Activated naive CD8-positive, alpha-beta T cell treated with anti-CD3 and anti-CD28 coated beads for 36 hours (primary cell): ENCODE data around the gene HECW1. TPM values are rescaled to one million over a fixed set of nuclear protein-coding genes. Genes with fewer than 3 reads are reported as not detected.
"Not testable (repeated sequence)": the region's sequence is repeated elsewhere in the genome, so short reads cannot be mapped to it uniquely, and the experiment has no call there.

Experiments used
- DNase-seq: peaks from one replicate; pipeline ENCODE4 v3.0.0; 2021
- H3K27ac Mint-ChIP-seq: one replicate; pipeline ENCODE4 v1.8.0; 2022; ENCODE audit warnings: mild to moderate bottlenecking, moderate library complexity, mixed read lengths
- H3K27me3 Mint-ChIP-seq: one replicate; pipeline ENCODE4 v1.8.0; 2022; ENCODE audit warnings: mild to moderate bottlenecking, mixed read lengths
- H3K36me3 Mint-ChIP-seq: one replicate; pipeline ENCODE4 v1.8.0; 2021; ENCODE audit warnings: mild to moderate bottlenecking, mixed read lengths
- H3K4me1 Mint-ChIP-seq: one replicate; pipeline ENCODE4 v1.8.0; 2021; ENCODE audit warnings: mixed read lengths
- H3K4me3 Mint-ChIP-seq: one replicate; pipeline ENCODE4 v1.8.0; 2022; ENCODE audit warnings: mild to moderate bottlenecking, moderate library complexity, mixed read lengths
- H3K9me3 Mint-ChIP-seq: one replicate; pipeline ENCODE4 v1.8.0; 2022; ENCODE audit warnings: mixed read lengths
- total RNA-seq, 2 experiments: library from RNA; stranded (reverse); gene quantifications; one replicate each; pipeline ENCODE4 v1.2.3, GENCODE V29; 2021

Gene HECW1
- total RNA-seq, result not detected

DNA sequence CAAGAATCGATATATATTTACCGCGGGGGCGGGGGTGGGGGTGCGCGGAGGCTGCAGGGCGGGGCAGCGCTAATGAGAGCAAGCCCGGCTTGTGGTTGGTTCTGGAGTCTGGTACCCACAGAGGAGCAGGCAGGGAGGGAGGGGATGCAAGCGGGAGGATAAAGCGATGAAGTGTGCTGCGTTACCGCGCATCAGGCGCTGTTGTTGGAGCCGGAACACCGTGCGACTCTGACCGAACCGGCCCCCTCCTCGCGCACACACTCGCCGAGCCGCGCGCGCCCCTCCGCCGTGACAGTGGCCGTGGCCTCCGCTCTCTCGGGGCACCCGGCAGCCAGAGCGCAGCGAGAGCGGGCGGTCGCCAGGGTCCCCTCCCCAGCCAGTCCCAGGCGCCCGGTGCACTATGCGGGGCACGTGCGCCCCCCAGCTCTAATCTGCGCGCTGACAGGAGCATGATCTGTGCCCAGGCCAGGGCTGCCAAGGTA, at the start of gene HECW1:
Gene HECW1 (plus strand): TSS at position 189 of the 482 bp plus-strand sequence. CDS start 131,259 bp downstream, outside the sequence.
- peaks cover 10% of the 10 kb centered on the region for H3K4me1 Mint-ChIP-seq
- H3K27ac Mint-ChIP-seq, result no peak within 1 kb of the TSS
- DNase-seq, result no peak
- H3K4me3 Mint-ChIP-seq, result peak within 1 kb of the TSS; percentile 30
- H3K36me3 Mint-ChIP-seq, result no peaks in the 10 kb centered on the region
- H3K27me3 Mint-ChIP-seq, result peaks cover 85% of the 10 kb centered on the region
- H3K9me3 Mint-ChIP-seq, result no peaks in the 10 kb centered on the region

DNA sequence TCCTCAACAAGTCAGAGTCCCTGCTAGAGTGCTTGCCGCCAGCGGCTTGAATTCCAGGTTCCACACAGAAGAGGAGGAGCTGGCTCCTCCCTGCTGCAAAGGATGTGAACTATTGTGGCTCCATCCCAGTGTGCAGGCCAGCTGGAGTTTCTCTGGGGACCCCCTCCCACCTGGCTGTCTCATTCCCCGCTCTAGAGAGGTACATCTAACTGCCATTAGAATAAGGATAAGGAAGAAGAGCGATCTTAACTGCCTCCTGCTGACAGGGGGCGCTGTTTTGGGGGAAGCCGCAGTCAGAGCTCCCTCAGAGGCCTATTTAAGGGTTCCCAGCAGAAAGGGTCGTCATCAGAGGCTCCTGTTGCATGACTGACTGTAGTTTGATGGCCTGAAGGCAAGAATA, 40.8 kb upstream of the HECW1 start:
- Mint-ChIP-seq H3K27me3 (peaks cover 23% of the 10 kb centered on the region), H3K4me1 (peaks cover 6% of the 10 kb centered on the region), H3K4me3 (no peak overlapping the region), H3K9me3 (no peaks in the 10 kb centered on the region), H3K27ac (no peak overlapping the region), H3K36me3 (no peaks in the 10 kb centered on the region)
- DNase-seq, result peak; percentile 14

DNA sequence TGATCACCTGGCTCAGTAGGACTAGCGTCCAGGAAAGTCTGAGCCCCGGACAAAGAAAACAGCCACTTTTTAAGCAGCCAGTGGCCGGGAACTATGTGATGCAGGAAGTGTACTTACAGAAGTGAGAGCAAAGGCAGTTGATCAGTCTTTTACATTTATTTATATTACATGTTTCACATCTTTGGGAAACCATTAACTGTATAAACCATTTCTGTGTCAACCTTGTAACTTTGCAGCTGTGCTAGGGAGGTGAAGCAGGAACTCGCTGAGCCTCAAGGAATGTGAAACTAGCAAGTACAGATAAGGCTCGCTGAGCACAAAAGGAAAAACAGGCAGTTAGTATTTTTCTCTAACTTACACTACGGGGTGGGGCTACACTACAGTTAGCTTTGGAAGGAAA, 39.9 kb upstream of the HECW1 start:
- no peaks in the 10 kb centered on the region for H3K36me3 Mint-ChIP-seq
- no peak overlapping the region for H3K27ac Mint-ChIP-seq
- no peaks in the 10 kb centered on the region for H3K9me3 Mint-ChIP-seq
- H3K4me3 Mint-ChIP-seq, result no peak overlapping the region
- peaks cover 19% of the 10 kb centered on the region for H3K27me3 Mint-ChIP-seq
- no peak for DNase-seq
- peaks cover 6% of the 10 kb centered on the region for H3K4me1 Mint-ChIP-seq

DNA sequence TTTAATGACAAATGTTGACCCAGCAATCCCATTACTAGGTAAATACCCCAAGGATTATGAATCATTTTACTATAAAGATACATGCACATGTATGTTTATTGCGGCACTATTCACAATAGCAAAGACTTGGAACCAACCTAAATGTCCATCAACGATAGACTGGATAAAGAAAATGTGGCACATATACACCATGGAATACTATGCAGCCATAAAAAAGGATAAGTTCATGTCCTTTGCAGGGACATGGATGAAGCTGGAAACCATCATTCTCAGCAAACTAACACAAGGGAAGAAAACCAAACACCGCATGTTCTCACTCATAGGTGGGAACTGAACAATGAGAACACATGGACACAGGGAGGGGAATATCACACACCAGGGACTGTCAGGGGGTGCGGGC, 38.6 kb upstream of the HECW1 start:
- not testable (repeated sequence) for DNase-seq, H3K4me1 Mint-ChIP-seq, H3K4me3 Mint-ChIP-seq, H3K36me3 Mint-ChIP-seq, H3K9me3 Mint-ChIP-seq, H3K27ac Mint-ChIP-seq
- H3K27me3 Mint-ChIP-seq, result peaks cover 12% of the 10 kb centered on the region

DNA sequence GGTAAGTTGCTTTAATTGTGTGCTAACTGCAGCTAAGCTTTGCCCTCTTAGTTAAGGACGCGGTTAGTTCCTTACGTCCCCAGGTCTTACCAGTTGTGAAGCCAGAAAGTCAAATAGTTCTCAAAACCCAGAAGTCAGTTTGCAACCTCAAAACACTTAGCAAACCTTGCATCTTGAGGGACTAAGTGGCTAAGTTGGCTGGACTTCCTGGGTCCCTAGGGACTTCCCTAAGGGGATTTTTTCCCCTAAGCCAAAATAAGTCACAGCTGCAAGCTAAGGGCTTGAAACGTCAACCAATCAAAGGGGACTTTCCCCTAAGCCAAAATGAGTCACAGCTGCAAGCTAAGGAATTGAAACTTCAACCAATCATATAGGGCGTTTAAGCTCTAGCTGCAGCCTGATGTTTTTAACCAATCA, 36.2 kb upstream of the HECW1 start:
- no peaks in the 10 kb centered on the region for H3K9me3 Mint-ChIP-seq
- peak; percentile 21 for DNase-seq
- peaks cover 8% of the 10 kb centered on the region for H3K4me1 Mint-ChIP-seq
- H3K36me3 Mint-ChIP-seq, result no peaks in the 10 kb centered on the region
- no peak overlapping the region for H3K4me3 Mint-ChIP-seq
- H3K27me3 Mint-ChIP-seq, result peaks cover 25% of the 10 kb centered on the region
- no peak overlapping the region for H3K27ac Mint-ChIP-seq

DNA sequence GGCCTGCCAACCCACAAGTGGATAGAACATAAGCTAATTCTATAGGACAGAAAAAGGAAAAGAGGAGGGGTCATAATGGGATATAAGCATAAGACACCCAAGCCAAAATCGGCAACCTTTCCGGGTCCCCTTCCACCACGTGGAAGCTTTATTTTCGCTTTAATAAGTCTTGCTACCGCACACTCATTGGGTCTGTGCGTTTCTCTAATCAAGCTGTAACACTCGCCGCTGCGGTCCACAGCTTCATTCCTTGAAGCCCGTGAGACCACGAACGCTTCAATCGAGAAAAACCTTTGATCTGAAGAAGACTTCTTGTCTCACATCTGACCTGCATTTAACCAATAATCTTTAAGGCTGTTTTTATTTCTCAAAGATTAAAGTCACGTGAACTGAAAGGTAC, 35.8 kb upstream of the HECW1 start:
- H3K27ac Mint-ChIP-seq, result no peak overlapping the region
- H3K36me3 Mint-ChIP-seq, result no peaks in the 10 kb centered on the region
- no peak for DNase-seq
- H3K27me3 Mint-ChIP-seq, result peaks cover 26% of the 10 kb centered on the region
- H3K4me1 Mint-ChIP-seq, result peaks cover 8% of the 10 kb centered on the region
- no peaks in the 10 kb centered on the region for H3K9me3 Mint-ChIP-seq
- no peak overlapping the region for H3K4me3 Mint-ChIP-seq

DNA sequence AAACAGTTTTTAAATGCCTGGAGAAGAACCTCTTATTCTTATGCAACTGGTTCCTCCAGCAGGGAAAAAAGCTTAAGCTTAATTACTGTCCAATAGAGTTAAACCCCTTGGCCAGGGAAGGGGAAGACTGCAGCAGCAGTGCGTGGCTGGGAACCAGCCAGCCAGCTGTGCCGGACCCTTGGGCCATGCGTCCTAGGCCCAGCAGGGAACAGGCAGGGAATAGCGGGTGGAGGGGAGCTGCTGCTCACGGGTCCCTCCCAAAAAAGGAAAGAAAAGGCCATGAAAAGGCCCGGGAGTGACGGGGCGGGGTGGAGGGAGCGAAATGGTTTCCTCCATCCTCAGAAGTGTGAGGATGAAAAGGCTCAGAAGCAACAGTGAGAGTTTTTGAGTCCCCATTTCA, 35.2 kb upstream of the HECW1 start:
- no peaks in the 10 kb centered on the region for H3K9me3 Mint-ChIP-seq
- H3K36me3 Mint-ChIP-seq, result no peaks in the 10 kb centered on the region
- H3K4me1 Mint-ChIP-seq, result peaks cover 7% of the 10 kb centered on the region
- H3K27me3 Mint-ChIP-seq, result peaks cover 29% of the 10 kb centered on the region
- H3K27ac Mint-ChIP-seq, result no peak overlapping the region
- H3K4me3 Mint-ChIP-seq, result no peak overlapping the region
- no peak for DNase-seq

DNA sequence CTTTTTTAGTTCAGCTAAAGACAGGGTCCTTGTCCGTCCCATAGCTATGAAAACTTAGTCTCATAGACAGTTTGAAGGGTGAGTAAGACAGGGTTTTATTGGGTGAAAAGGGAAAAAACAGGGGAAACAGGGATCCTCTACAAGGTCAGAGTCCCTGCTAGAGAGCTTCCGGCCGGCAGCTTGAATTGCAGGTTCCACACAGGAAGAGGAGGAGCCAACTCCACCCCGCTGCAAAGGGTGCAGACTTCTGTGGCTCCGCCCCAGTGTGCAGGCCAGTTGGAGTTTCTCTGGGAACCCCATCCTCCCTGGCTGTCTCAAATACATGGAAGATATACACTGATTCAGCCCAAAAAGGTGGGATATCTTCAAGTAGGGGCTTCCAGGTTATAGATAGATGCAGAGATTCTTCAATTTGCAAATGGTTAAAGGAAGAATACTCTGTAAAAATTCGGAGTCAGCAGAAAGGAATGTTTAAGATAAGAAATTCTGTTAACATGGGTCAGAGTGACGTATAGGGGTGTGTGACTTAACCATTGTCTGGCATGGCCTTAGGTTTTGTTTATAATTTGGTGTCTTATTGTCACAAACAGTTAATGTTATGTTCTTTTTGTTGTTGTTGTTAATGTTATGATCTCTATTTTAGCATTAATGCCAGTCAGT, 34.6 kb upstream of the HECW1 start:
- Mint-ChIP-seq H3K27me3 (peaks cover 32% of the 10 kb centered on the region), H3K27ac (no peak overlapping the region), H3K4me1 (peaks cover 7% of the 10 kb centered on the region), H3K36me3 (no peaks in the 10 kb centered on the region), H3K9me3 (no peaks in the 10 kb centered on the region), H3K4me3 (no peak overlapping the region)
- DNase-seq, result peak; percentile 3

DNA sequence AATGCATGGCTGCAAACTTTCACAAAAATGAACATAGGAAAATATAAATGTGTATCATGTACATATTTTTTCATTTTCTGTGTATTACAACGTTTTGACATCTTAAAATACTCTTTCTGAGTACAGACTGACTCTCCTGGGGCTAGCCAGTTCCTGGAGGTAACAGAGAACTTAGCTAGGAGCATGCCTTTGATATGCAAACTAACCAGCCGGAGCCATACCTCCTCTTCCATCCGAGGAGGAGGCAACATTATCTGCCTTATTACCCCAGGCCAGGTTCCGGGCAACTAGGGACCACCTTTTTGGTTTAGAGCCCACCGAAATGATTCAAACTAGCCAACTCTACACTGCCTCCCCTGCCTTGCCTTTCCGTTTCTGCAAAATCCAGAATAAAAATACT, 33.7 kb upstream of the HECW1 start:
- H3K27me3 Mint-ChIP-seq, result peaks cover 31% of the 10 kb centered on the region
- H3K9me3 Mint-ChIP-seq, result no peaks in the 10 kb centered on the region

DNA sequence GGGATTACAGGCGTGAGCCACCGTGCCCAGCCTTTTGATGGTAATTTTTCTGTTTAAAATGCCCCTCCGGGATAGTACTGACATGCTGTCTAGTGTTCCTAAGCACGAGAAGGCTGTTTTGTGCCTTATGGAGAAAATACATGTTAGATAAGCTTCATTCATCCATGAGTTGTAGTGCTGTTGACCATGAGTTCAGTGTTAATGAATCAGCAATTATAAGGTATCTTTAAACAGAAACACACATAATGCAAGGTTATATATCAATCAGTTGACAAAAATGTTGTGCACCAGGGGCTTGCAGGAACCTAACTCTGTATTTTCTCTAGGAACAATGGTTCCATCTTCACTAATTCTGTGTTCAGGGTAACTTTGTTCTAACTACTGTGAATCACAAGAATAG, 30.8 kb upstream of the HECW1 start:
- Mint-ChIP-seq H3K27me3 (peaks cover 57% of the 10 kb centered on the region), H3K36me3 (no peaks in the 10 kb centered on the region), H3K9me3 (no peaks in the 10 kb centered on the region), H3K27ac (no peak overlapping the region), H3K4me3 (no peak overlapping the region), H3K4me1 (peaks cover 3% of the 10 kb centered on the region)
- DNase-seq, result no peak

More for the DNA sequence above, 33.7 kb upstream of the HECW1 start:
- Mint-ChIP-seq H3K4me1 (peaks cover 7% of the 10 kb centered on the region), H3K36me3 (no peaks in the 10 kb centered on the region), H3K27ac (no peak overlapping the region), H3K4me3 (no peak overlapping the region)
- no peak for DNase-seq

DNA sequence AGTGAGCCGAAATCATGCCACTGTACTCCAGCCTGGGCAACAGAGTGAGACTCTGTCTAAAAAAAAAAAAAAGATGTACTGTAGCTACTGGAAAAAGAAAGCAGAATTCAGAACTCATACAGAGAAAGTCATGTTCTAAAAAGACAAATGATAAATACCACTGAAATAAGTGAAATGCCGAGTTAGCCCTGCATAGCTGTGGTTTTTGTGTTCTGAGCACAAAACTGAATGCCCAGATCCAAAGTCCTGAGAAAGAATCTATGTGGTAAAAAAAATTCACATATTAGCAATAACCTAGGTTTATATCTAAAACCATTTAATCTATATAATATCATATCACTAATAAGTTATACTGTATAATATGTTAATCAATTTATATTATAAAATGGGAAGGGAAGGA, 29.3 kb upstream of the HECW1 start:
- no peaks in the 10 kb centered on the region for H3K4me1 Mint-ChIP-seq
- no peaks in the 10 kb centered on the region for H3K36me3 Mint-ChIP-seq
- DNase-seq, result no peak
- H3K27ac Mint-ChIP-seq, result no peak overlapping the region
- peaks cover 59% of the 10 kb centered on the region for H3K27me3 Mint-ChIP-seq
- H3K9me3 Mint-ChIP-seq, result peaks cover 2% of the 10 kb centered on the region
- no peak overlapping the region for H3K4me3 Mint-ChIP-seq

DNA sequence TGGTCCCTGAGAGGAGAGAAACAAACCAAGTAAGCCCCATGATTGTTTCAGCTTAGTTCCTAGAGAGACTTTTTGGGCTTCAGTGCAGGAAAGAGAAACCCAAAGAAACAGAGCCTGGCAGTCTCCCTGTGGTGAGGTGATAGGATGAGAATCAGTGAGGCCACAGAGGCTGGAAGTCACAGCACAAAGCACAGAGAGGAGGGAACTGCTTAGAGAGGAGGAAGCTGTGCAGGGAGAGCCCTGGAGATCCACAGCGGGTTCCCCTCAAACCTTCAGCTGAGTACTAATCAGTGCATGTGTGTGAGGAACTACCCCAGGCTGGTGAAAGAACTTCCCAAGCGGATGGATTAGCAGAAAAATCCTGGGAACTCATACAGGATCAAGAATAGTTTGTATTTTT, 27.4 kb upstream of the HECW1 start:
- Mint-ChIP-seq H3K27ac (no peak overlapping the region), H3K27me3 (peaks cover 57% of the 10 kb centered on the region), H3K36me3 (no peaks in the 10 kb centered on the region), H3K9me3 (peaks cover 4% of the 10 kb centered on the region), H3K4me3 (no peak overlapping the region), H3K4me1 (no peaks in the 10 kb centered on the region)
- no peak for DNase-seq

DNA sequence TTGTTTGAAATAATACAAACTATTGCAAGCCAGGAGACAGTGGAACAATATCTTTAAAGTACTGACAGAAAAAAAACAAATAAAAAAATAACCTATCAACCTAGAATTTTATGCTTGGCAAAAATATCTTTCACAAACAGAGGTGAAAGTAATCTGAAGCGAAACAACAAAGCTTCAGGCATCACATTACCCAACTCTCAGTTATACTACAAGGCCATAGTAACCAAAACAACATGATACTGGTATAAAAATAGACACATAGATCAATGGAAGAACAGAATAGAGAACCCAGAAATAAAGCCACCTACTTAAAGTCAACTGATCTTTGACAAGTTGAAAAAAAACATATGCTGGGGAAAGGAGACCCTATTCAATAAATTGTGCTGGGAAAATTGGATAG, 26.5 kb upstream of the HECW1 start:
- H3K4me3 Mint-ChIP-seq, result no peak overlapping the region
- no peak for DNase-seq
- peaks cover 4% of the 10 kb centered on the region for H3K9me3 Mint-ChIP-seq
- H3K27me3 Mint-ChIP-seq, result peaks cover 55% of the 10 kb centered on the region
- H3K27ac Mint-ChIP-seq, result no peak overlapping the region
- no peaks in the 10 kb centered on the region for H3K36me3 Mint-ChIP-seq
- H3K4me1 Mint-ChIP-seq, result no peaks in the 10 kb centered on the region

DNA sequence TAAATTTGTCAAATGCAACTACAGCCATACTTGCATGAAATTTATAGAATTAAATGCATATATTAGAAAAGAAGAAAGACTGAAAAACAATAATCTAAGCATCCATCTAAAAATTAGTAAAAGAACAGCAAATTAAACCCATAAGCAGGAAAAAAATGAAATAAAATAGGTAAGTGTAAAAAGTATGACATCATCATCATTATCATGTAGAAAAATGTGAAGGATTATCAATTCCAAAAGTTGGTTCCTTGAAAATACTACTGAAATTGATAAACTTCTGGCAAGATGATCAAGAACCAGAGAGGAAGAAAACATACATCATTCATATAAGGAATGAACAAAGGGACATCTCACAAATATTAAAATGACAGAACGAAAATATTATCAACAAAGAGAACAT, 19.6 kb upstream of the HECW1 start:
- Mint-ChIP-seq H3K4me1 (no peaks in the 10 kb centered on the region), H3K4me3 (no peak overlapping the region), H3K27me3 (peaks cover 33% of the 10 kb centered on the region), H3K27ac (no peak overlapping the region), H3K9me3 (peaks cover 8% of the 10 kb centered on the region), H3K36me3 (no peaks in the 10 kb centered on the region)
- DNase-seq, result no peak

DNA sequence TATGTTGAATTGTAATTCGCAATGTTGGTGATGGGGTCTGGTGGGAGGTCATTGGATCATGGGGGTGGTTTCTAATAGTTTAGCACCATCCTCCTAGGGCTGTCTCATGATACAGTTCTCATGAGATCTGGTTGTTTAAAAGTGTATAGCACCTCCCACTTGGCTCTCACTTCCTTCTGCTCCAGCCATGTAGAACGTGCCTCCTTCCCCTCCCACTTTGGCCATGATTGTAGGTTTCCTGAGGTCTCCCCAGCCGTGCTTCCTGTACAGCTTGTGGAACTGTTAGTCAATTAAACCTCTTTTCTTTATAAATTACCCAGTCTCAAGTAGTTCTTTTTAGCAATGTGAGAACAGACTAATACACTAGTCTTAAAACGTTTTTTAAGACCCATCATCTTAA, 15.6 kb upstream of the HECW1 start:
- Mint-ChIP-seq H3K27ac (no peak overlapping the region), H3K36me3 (no peaks in the 10 kb centered on the region), H3K27me3 (peaks cover 18% of the 10 kb centered on the region), H3K9me3 (peaks cover 5% of the 10 kb centered on the region), H3K4me1 (no peaks in the 10 kb centered on the region), H3K4me3 (no peak overlapping the region)
- DNase-seq, result no peak

DNA sequence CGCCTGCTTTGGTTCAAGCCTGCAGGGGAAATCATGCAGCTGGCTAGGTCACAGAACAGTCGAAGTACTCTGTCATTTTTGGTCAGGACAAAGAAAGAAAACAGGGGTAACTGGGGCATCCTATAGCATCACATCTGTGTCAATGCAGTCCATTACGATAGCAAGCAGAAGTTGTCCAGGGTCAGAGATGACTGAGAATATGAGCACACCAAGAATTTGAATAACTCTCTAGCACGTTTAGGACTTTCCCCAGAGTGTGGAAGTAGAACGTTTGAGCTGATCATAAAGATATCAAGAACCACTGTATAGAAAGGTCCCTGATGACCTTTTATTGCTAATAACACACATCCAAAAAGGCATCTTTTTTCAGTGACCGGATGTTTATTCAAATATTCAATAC, 12.7 kb upstream of the HECW1 start:
- H3K36me3 Mint-ChIP-seq, result no peaks in the 10 kb centered on the region

More for the DNA sequence above, 12.7 kb upstream of the HECW1 start:
- DNase-seq, result no peak
- Mint-ChIP-seq H3K4me3 (no peak overlapping the region), H3K27me3 (peaks cover 24% of the 10 kb centered on the region), H3K27ac (no peak overlapping the region), H3K4me1 (no peaks in the 10 kb centered on the region), H3K9me3 (peaks cover 5% of the 10 kb centered on the region)
